Measurements from ENCODE around the gene ARMC12.

ARMC12 gene

GRCh38 chr6:35786272-35786671 is 49.4 kb downstream of the ARMC12 start:
- DNase-seq (ENCODE audit: insufficient read length, low spot score): no peak
- FAIRE-seq: no peak

GRCh38 chr6:35786810-35787209 is 50.0 kb downstream of the ARMC12 start:
- no peak for TF ChIP-seq POLR2A (IDR thresholded peaks at IDR 0.05; ENCODE audit: low read depth, low read length)
- FAIRE-seq (no peak), DNase-seq (ENCODE audit: insufficient read length, low spot score) (no peak)

More at GRCh38 chr6:35786272-35786671, 49.4 kb downstream of the ARMC12 start:
- no peak for TF ChIP-seq POLR2A (IDR thresholded peaks at IDR 0.05; ENCODE audit: low read depth, low read length)

GRCh38 chr6:35787266-35788218 is 50.7 kb downstream of the ARMC12 start:
- DNase-seq (ENCODE audit: insufficient read length, low spot score): no peak
- FAIRE-seq: no peak
- TF ChIP-seq POLR2A (IDR thresholded peaks at IDR 0.05; ENCODE audit: low read depth, low read length): no peak

GRCh38 chr6:35788423-35788982 is 51.7 kb downstream of the ARMC12 start:
- no peak for DNase-seq (ENCODE audit: insufficient read length, low spot score)
- FAIRE-seq: no peak
- TF ChIP-seq POLR2A (IDR thresholded peaks at IDR 0.05; ENCODE audit: low read depth, low read length): no peak

GRCh38 chr6:35790683-35791082 is 53.9 kb downstream of the ARMC12 start:
- no peak for TF ChIP-seq POLR2A (IDR thresholded peaks at IDR 0.05; ENCODE audit: low read depth, low read length)
- no peak for FAIRE-seq
- no peak for DNase-seq (ENCODE audit: insufficient read length, low spot score)

- FAIRE-seq (no peak), DNase-seq (ENCODE audit: insufficient read length, low spot score) (no peak)
- no peak for TF ChIP-seq POLR2A (IDR thresholded peaks at IDR 0.05; ENCODE audit: low read depth, low read length)
Measured at GRCh38 chr6:35794536-35795452, 58.0 kb downstream of the ARMC12 start.

GRCh38 chr6:35795453-35796071 is 58.7 kb downstream of the ARMC12 start:
- DNase-seq (ENCODE audit: insufficient read length, low spot score) (no peak), FAIRE-seq (no peak)
- TF ChIP-seq POLR2A (IDR thresholded peaks at IDR 0.05; ENCODE audit: low read depth, low read length): no peak

GRCh38 chr6:35796236-35796635 is 59.4 kb downstream of the ARMC12 start:
- DNase-seq (ENCODE audit: insufficient read length, low spot score): no peak
- FAIRE-seq: no peak
- TF ChIP-seq POLR2A (IDR thresholded peaks at IDR 0.05; ENCODE audit: low read depth, low read length): no peak

- TF ChIP-seq POLR2A (IDR thresholded peaks at IDR 0.05; ENCODE audit: low read depth, low read length): no peak
- FAIRE-seq: no peak
- DNase-seq (ENCODE audit: insufficient read length, low spot score): no peak
Measured at GRCh38 chr6:35797837-35798526, 61.1 kb downstream of the ARMC12 start.

Data from H54 (cell line).